Stimulated activated CD8-positive, alpha-beta memory T cell treated with anti-CD3 and anti-CD28 coated beads, Interleukin-7, amount 100 ng/mL, for 48 hours (primary cell): Measurements from ENCODE around the gene PPP1R9B.

Experiments used
- DNase-seq, 2 donors: peaks; one replicate each; pipeline ENCODE4 v3.0.0-alpha.2; 2020; ENCODE audit warnings: low read depth in 1 of 2; ENCODE audit errors: extremely low read depth in 1 of 2

The PPP1R9B gene

GRCh38 chr17:50187751-50188530 lies 37.5 kb upstream of the PPP1R9B start:
- DNase-seq, result no peak

- DNase-seq, result no peak
Measured at GRCh38 chr17:50187394-50187725, 36.9 kb upstream of the PPP1R9B start.

GRCh38 chr17:50186661-50187393 lies 36.4 kb upstream of the PPP1R9B start:
- no peak for DNase-seq

- DNase-seq, result no peak
Measured at GRCh38 chr17:50185631-50186471, 35.4 kb upstream of the PPP1R9B start.

DNA sequence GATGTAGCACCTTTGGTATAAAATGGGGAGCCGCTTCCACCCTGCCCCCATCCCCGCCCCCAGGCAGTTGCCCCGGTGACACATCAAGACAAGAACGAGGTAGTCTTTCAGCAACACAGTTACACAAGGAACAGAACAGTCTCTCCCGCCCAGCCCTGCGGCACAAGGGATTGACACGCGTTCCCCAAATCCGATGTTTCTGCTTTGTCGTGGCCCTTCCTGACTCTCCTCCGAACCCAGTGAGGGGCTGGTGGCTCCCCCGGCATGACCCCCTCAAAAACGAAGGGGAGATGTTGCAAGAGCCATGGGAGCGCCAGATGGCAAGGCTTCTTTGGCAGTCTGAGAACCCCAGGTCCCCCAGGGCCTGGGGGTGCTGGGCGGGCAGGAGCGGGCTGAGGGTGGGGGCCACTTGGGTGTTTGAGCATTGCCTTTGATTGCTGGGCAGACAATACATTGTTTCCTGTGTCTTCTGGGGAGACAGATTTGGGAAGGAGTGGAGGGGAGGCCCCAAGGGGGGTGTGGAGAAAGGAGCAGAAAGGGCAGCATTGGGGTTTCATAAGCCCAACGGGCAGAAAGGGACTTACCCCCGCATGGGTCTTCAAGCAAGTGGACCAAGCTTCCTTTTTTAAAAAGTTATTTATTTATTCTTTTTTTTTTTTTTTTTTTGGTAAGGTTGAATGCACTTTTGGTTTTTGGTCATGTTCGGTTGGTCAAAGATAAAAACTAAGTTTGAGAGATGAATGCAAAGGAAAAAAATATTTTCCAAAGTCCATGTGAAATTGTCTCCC lies 34.3 kb upstream of the PPP1R9B start:
- DNase-seq, result no peak

DNA sequence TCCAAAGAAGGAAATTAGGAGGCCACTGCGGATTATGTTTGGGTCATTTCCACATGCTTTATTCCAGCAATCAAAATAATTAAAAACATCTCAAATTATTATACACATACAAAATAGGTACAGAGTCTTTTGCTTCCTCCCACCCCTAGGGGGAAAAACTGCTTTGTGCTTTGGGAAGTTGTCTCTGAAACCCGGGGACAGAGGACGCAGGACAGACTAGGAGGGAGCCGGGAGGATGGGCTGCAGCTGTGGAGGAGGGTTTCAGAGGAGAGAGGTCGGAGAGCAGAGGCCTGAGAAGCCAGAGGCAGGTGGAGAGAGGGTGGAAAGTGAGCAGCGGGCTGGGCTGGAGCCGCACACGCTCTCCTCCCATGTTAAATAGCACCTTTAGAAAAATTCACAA lies 33.6 kb upstream of the PPP1R9B start:
- no peak for DNase-seq

DNA sequence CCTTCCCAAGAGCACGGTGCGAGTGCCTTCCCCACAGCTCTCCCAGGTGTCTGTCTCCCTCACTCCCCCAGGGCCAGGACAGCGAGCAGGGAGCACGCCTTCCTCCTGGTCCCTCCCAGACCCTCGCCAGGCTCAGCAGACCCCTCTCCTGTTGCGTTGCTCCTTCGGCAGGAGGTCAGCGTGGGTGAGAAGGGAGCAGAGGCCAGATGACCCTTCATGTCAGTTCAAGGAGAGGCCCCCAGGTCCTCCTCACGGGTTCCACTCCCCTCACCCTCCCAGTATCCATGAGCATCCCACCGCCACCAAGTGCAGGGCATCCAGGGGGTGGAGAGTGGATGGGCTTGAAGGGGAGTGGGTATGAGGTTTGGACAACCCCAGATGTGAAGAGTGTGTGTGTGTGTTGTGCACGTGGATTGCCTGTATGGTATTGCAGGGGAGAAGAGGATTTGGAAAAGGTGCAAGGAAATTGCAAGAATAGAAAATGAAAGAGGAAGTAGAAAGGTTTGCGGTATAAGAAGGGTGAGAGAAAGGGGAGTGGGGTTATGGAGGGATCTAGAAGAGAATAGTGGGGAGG lies 33.0 kb upstream of the PPP1R9B start:
- no peak for DNase-seq

- DNase-seq, result no peak
Measured at GRCh38 chr17:50182783-50183420, 32.4 kb upstream of the PPP1R9B start.

- DNase-seq, result no peak
Measured at GRCh38 chr17:50181591-50182560, 31.4 kb upstream of the PPP1R9B start.

- DNase-seq, result no peak
Measured at GRCh38 chr17:50181144-50181543, 30.7 kb upstream of the PPP1R9B start.

DNA sequence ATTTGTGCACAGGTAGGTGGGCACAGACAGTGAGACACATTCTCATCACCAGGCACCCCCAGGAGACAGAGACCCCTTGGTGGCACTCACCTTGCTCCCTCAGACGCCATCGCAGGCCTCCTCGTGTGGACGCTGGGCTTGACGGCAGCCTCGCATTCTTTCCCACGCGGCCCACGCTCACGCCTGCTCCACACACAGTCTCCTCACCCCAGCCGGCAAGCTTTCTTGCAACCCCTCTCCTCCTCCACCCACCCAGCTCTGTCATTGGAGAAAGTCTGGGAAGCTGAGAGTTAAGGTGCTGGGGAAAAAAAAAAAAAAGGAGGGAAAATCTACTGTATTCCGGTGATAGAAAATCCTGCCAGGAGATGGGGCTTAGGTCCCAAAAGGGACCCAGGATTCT lies 30.1 kb upstream of the PPP1R9B start:
- no peak for DNase-seq

GRCh38 chr17:50180111-50180510 lies 29.6 kb upstream of the PPP1R9B start:
- DNase-seq, result no peak

- no peak for DNase-seq
Measured at GRCh38 chr17:50177983-50178834, 27.7 kb upstream of the PPP1R9B start.

GRCh38 chr17:50177476-50177875 lies 27.0 kb upstream of the PPP1R9B start:
- no peak for DNase-seq

GRCh38 chr17:50176559-50177357 lies 26.3 kb upstream of the PPP1R9B start:
- DNase-seq, result no peak

DNA sequence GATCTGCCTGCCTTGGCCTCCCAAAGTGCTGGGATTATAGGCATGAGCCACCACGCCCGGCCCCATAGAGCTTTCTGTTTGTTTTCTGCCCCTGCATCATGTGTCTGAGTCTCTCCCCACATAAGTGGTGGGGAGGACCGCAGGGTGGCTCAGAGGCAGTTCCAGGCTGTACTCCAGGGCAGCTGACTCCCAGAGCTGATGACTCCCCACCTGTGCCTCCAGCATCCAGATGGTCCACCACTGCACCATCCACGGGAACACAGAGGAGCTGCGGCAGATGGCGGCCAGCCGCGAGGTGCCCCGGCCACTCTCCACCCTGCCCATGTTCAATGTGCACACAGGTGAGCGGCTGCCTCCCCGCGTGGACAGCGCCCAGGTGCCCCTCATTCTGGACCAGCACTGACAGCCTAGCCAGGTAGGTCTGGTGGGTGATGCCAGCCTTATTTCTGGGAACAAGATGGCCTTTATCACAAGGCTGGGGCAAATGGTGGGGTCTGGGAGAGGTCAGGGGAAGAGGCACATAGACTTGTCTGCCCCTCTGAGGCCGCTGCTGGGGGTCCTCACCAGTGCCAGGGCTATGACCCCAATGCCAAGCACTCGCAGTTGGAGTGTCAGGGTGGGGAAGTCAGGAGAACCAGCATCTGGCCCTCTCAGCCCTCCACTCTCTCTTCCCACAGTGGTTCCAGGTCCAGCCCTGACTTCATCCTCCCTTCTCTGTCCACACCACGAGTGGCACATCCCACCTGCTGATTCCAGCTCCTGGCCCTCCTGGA lies 24.7 kb upstream of the PPP1R9B start:
- no peak for DNase-seq
